22Rv1 (cell line): ENCODE results near the gene TMEM17.

Experiments
- ZFX ChIP-seq: fragments of 450-650 bp; IDR thresholded peaks from 2 replicates; pipeline ENCODE4 v1.6.1; 2017; ENCODE audit warnings: antibody characterized with exemption, borderline replicate concordance
- TF ChIP-seq, protein P1 (sequence below): fragments of 450-650 bp; IDR thresholded peaks from 2 replicates; pipeline ENCODE4 v1.5.1; 2017; ENCODE audit warnings: mild to moderate bottlenecking

DNA sequence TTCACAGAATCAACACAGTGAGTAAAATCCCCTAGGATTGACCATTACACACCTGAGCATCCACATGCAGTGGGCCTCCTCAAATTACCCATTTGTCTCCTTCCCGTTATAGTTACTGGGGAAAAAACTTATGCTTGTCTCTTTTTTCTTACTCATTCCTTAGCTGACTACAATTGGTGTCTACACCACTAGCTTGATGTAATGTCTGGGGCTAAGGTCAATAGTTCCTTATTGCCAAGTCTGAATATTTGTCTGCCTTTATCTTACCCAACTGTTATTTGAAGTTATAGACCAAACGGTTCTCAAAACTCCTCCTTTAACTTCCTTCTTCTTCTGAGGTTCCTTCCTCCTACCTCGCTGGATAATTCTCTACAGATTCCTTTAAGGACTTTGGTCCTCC is 41.9 kb upstream of the TMEM17 start:
- TF ChIP-seq, protein P1, sequence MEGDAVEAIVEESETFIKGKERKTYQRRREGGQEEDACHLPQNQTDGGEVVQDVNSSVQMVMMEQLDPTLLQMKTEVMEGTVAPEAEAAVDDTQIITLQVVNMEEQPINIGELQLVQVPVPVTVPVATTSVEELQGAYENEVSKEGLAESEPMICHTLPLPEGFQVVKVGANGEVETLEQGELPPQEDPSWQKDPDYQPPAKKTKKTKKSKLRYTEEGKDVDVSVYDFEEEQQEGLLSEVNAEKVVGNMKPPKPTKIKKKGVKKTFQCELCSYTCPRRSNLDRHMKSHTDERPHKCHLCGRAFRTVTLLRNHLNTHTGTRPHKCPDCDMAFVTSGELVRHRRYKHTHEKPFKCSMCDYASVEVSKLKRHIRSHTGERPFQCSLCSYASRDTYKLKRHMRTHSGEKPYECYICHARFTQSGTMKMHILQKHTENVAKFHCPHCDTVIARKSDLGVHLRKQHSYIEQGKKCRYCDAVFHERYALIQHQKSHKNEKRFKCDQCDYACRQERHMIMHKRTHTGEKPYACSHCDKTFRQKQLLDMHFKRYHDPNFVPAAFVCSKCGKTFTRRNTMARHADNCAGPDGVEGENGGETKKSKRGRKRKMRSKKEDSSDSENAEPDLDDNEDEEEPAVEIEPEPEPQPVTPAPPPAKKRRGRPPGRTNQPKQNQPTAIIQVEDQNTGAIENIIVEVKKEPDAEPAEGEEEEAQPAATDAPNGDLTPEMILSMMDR = no peak
- no peak for TF ChIP-seq ZFX
